PC-3 (cell line): ENCODE data around the gene NLGN4X.

Experiments
- CTCF ChIP-seq: fragments of 300-600 bp; sonication (generic); conservative IDR thresholded peaks from 2 replicates; pipeline ENCODE4 v1.5.1; 2017; ENCODE audit warnings: antibody characterized with exemption, low read depth, mild to moderate bottlenecking, low read length
- EZH2 ChIP-seq: fragments of 300-600 bp; sonication (generic); IDR thresholded peaks from one replicate; pipeline ENCODE4 v1.6.1; 2017; ENCODE audit warnings: antibody characterized with exemption, mild to moderate bottlenecking, low read length; ENCODE audit not compliant: unreplicated experiment

GRCh38 chrX:6129195-6129594, 99.5 kb downstream of the NLGN4X start:
- TF ChIP-seq CTCF (no peak), EZH2 (no peak)
